ENCODE results near the gene IGSF22.
A peak's percentile ranks its signal among the peaks of the same experiment; 100 is the strongest.

IGSF22 gene

DNA sequence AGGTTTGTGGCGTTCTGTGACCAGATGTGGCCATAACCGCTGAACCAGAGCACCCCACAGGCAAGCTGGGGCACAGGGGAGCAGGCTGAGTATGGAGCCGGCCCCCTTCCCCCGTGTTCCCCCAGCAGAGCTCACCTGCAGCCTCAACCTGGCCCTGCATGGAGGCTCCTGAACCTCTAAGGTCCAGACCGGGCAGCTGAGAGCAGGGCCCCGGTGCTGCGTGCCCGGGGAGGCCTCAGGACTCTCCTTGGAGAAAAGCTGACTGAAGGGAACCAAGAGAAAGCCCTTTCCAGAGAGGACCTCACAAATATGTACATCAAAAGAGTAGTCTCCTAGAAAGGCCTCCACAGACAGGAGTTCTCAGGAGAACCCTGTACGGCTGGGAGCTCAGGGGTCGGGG lies 17.4 kb upstream of the IGSF22 start:
- DNase-seq, result no peak

DNA sequence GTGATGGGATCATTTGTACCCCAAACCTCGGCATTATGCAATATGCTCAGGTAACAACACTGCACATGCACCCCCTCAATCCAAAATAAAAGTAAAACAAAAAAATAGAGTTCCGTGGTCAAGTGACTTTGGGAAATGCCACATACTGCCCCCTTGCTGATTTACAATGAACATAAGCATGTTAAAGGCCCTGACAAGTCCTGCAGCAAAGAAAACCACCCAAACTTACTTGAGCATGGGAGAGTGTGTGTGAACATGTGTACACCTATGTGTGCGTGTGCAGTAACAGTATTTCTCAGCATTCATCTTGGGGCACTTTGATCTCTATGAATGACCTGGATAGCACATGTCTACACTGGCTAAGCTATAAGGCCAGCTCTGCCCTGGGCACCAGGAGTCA lies 15.8 kb upstream of the IGSF22 start:
- no peak for DNase-seq

DNA sequence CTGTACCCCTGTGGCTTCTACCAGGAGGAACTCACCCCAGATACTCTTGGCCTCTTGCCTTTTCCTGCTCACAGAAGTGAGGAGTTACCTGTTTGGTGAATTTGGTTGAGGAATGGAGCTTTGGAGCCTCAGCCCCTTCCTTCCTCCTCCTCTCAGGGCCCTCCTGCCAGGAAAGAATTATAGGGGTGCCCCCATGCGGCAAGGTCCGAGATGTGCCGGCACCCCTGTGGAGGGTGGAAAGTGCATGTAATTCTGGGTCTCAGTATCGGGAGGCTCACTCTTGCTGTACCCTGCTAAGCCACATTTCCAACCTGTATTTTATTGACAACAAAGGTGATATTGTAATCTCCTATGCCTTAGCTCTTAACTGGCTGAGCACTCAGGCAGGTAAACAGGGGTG lies 13.7 kb upstream of the IGSF22 start:
- DNase-seq, result no peak

GRCh38 chr11:18737642-18738041 lies 11.7 kb upstream of the IGSF22 start:
- DNase-seq, result no peak

DNA sequence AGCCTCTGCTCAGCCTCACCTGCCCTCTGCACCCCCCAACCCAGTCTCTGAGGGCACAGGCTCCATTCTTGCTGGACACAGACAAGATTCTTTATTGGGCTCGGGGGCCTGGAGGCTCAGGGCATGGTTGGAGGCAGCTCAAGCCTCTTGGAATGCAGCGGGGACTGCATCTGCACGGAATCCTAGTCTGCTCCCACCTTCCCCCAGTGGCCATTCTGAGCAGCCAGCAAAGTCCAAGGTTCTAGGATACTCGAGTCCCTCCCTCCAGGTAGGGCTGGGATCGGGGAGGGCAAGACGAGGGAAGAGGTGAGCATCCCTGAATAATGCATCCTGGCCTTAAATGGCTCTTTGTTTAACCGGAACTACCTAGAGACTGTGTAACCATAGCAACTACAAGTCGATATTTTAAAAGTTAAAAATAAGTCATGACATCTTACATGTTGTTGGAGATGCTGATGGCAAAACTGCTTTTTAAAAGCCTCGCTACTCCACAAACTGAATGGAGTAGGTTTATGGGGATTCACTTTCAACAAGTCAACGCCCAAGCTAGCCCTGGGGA lies 10.7 kb upstream of the IGSF22 start:
- DNase-seq, result no peak

GRCh38 chr11:18733202-18733601 lies 7.2 kb upstream of the IGSF22 start:
- DNase-seq, result no peak

- DNase-seq, result no peak
Measured at GRCh38 chr11:18731949-18732821, 6.2 kb upstream of the IGSF22 start.

DNA sequence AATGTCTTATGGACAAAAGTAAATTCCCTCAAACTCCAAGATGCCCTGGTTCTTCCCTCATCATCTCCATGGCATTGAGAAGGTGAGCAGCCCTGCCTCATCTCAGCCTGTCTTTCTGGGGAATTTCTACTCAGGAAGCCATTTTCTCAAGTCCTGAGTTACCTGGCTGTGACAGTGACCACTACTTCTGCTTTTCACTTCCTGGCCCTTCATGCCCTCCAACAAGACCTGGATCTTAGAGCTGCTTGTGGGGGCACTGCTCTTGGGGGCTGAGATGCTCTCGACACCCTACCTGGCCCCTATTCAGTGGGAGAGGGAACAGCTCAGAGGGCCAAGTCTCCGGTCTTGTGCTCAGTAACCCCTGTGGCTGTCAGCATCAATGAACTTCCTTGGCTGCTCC lies 5.5 kb upstream of the IGSF22 start:
- DNase-seq, result no peak

DNA sequence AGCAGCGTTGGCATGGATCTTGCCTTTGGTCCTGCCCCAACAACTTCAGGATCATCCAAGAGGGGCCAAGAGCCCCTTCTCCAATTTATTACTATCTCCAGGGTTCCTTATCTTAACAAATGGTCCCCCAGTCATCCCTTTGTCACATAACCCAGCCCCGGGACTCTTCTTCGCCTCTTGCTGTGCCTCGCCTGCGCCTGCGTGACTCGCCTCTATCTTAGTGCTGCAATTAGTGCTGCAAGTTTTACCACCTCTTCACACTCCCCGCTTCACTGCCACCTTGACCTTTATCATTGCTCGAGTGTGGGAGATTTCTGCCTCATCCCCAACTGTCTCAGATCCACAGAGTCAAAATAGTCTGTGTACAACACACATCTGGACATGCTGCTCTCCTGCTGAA lies 4.0 kb upstream of the IGSF22 start:
- no peak for DNase-seq

DNA sequence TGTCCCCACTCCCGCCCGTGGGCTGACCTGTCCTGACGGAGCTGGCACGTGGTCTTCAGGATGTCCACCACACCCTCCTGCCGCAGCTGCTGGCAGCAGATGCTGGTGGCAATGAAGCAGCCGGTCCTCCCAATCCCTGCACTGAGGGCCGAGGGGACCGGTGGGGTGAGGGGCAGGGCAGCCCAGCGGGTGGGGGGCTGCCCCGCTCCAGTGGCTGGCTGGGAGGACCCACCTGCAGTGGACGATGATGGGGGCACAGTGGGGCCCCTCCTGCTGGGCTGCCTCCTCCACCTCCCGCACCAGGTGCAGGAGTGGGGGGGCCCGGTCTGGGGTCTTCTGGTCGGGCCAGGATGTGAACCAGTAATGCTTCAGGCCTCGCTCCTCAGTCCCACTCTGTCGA lies 3.4 kb upstream of the IGSF22 start:
- no peak for DNase-seq

GRCh38 chr11:18728658-18729057 lies 2.7 kb upstream of the IGSF22 start:
- no peak for DNase-seq

- no peak for DNase-seq
Measured at GRCh38 chr11:18727479-18728236, 1.7 kb upstream of the IGSF22 start.

DNA sequence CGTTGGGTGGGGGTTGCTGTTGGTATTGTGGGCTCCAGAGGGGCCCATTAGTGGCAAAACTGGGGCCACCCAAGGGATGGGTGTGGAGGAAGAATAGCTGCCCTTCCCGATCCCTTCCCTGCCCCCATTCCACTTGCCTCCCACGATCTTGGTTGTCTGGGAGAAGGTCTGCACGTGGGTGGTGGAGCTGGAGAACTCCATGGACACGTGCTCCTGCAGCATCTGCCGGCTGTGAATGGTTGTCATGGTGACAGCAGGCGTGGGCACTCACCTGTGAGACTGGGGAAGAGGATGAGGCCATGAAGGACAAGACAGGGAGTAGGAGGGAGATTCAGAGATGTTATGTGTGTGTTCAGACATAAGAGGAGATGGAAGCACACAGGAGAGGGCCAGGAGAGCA lies 2.0 kb downstream of the IGSF22 start:
- DNase-seq, result no peak

DNA sequence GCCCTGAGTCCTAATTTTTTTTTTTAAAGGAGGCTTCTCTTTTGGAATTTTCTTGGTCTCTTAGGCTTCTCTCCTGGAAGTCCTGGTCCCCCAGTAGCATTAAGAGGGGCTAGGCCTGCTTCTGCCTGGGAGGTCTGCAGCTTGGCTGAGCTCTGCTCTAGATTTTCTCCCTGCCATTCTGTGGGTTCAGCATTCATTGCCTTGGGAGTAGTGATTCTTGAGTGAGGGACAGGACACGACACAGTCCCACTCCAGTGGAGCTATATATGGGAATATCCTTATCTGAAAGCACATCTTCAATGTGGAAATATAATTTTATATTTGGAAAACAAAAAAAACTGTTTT lies 3.7 kb downstream of the IGSF22 start:
- DNase-seq, result no peak

- no peak for DNase-seq
Measured at GRCh38 chr11:18721561-18722292, 4.3 kb downstream of the IGSF22 start.

DNA sequence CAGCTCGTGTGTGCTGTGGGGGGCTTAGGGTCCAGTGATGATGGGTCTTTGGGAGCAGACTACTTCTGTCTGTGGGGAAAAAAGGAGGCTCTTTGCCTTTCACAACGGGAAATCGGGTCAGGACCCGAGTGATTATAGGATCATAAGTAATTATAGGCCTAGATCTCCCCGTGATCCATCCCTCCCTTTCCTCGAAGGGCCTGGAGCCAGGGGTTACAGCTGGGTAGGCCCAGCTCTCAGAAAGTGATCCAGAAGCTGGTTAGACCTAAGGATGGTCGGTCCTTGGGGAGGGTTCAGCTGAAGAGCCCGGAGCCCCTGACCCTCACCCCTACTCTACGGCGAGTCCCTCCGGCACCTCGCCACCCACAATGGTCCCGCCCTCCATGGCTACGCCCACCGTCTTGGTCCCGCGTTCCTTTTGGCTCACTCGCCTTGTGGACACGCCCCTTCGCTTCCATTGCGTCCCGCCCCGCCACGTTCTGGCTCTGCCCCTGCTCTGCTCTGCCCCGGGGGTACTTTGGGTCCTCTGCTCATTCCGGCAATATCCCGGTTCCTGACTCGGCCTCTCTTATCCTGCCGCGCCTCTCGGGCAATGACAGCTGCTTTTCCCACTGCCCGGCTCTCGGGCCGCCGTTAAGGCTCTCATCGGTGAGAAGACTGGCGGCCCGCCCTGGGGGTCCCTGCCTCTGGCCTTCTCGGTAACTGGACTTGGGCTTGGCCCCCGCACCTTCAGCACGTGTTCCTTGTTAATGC lies 5.0 kb downstream of the IGSF22 start:
- peak; percentile 27 for DNase-seq

DNA sequence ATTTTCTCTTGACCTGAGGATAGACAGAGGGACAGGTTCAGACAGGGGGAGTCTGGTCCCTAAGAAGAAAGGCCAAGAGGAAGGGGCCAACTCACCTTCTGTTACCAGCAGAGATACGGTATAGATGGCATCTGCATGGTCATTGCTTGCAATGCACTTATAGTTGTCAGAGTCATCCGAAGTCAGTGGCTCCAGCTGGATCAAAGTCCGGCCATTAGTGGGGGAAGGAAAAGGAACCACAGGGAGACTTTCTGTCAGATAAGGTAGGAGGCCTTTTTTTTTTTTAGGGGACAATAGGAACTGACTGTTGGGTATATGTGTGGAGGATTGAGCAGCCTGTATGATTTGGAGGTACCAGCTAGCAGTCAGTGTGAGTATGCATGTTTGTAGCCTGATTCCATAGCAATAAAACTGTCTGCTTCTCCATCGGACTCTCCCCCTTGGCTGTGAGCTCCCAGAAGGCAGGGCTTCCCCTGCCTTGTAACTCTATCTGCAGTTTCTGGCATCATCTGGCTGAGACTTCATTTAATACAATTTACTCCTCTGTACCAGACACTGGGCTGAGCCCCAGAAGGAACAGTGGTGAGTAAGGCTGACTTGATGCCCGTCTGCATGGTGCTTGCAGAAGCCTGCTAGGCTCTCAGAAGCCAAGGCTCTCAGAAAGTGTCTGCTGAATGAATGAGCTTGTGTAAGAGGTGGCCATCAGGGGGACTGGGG lies 5.7 kb downstream of the IGSF22 start:
- DNase-seq, result no peak

DNA sequence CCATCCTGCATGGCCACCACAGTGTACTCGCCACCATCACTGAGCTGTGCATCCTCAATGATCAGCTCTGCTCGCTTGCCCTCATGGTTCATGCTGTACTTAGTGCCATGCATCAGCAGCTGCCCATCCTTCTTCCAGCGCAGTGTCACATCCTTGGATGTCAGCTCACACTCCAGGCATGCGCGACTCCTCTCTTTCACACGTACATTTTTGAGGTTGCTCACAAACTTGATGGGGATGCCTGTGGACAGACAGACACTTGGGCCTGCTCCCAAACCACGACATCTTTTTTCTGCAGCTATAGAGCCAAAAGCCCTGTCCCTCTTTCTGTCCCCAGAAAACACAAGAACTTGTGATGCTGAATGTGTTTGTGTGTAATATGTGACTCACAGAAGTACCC lies 10.5 kb downstream of the IGSF22 start:
- DNase-seq, result no peak

GRCh38 chr11:18714443-18714780 lies 11.6 kb downstream of the IGSF22 start:
- no peak for DNase-seq

- DNase-seq, result no peak
Measured at GRCh38 chr11:18713646-18714442, 12.1 kb downstream of the IGSF22 start.

DNA sequence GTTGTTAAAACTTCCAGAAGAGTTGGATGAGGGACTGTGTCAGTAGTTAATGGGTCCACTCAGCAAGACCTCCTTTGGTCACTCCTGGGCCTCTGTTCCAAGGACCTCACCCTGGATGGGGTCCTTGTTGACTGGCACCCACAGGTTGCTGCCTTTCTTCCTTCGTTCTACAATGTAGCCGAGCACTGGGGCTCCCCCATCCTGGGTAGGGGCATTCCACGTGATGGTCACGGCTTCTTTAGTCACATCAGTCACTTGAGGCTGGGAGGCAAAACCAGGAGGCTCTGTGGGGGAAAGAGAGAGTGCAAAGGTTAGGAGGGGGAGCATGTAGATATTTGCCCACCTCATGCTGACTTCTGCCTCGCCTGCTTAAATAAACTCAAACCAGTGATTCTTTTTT lies 15.4 kb downstream of the IGSF22 start:
- DNase-seq, result no peak

Measured in DMS 273 treated with DMSO at 0.1 percent for 48 hours (cell line).